Progenitor cell of endocrine pancreas (in vitro differentiated cells): ENCODE results near the gene KLHL9. TPM values are rescaled to one million over a fixed set of nuclear protein-coding genes. Genes with fewer than 3 reads are reported as not detected.

ENCODE experiments used
- DNase-seq: peaks from one replicate; pipeline ENCODE4 v3.0.0; 2021; ENCODE audit warnings: low spot score; ENCODE audit not compliant: unreplicated experiment
- H3K27ac Mint-ChIP-seq: 2 replicates; pipeline ENCODE4 v1.8.0; 2021; ENCODE audit warnings: mild to moderate bottlenecking, moderate library complexity, mixed read lengths
- H3K27me3 Mint-ChIP-seq: 2 replicates; pipeline ENCODE4 v1.8.0; 2021; ENCODE audit warnings: mixed read lengths
- H3K36me3 Mint-ChIP-seq: 2 replicates; pipeline ENCODE4 v1.8.0; 2022; ENCODE audit warnings: mixed read lengths; ENCODE audit not compliant: insufficient read depth
- H3K4me1 Mint-ChIP-seq: 2 replicates; pipeline ENCODE4 v1.8.0; 2021; ENCODE audit warnings: low read depth, mixed read lengths
- H3K4me3 Mint-ChIP-seq: 2 replicates; pipeline ENCODE4 v1.8.0; 2021; ENCODE audit warnings: low read depth, mild to moderate bottlenecking, moderate library complexity, mixed read lengths
- H3K9me3 Mint-ChIP-seq: 2 replicates; pipeline ENCODE4 v1.8.0; 2021; ENCODE audit warnings: low read depth, mixed read lengths
- CTCF ChIP-seq: fragments of 200-600 bp; sonication (generic); IDR thresholded peaks from one replicate; pipeline ENCODE4 v1.5.0; 2021; ENCODE audit warnings: antibody characterized with exemption, mild to moderate bottlenecking; ENCODE audit not compliant: unreplicated experiment
- total RNA-seq: library from RNA; stranded (reverse); gene quantifications from 2 replicates; pipeline ENCODE4 v1.2.1, GENCODE V29; 2021

KLHL9 gene
- total RNA-seq, 1 donor from 2014 or later, result 35.9 TPM

DNA sequence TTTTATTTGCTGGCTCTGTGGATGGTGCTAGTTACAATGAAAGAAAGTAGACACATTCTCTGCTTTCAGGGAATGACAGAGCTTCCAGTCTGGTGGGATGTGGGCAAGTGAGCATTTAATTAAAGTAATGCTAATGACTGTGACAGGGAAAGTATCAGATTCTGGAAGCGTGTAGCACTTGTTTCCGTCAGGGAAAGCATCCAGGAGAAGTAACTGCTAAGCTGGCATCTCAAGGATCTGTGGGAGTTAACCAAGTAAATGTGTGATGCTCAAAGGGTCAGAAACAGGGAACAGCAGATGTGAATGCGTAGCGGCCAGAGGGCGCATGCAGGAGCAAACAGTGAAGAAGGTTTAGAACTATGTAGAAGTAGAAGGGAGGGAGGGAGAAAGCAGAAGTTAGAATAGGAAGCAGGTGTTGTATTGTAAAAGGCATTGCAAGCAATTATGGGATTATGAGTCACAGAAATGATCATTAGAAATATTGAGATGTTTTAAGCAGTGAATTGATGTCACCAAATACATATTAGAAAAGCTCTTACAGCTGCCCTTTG lies 12.2 kb downstream of the KLHL9 start:
- Mint-ChIP-seq H3K36me3 (peaks cover 3% of the 10 kb centered on the region), H3K27ac (no peak overlapping the region), H3K4me1 (peaks cover 7% of the 10 kb centered on the region), H3K4me3 (no peak overlapping the region), H3K9me3 (no peaks in the 10 kb centered on the region), H3K27me3 (no peaks in the 10 kb centered on the region)
- no peak for DNase-seq
- no peak for TF ChIP-seq CTCF

GRCh38 chr9:21320465-21320864 lies 14.7 kb downstream of the KLHL9 start:
- TF ChIP-seq CTCF, result no peak

DNA sequence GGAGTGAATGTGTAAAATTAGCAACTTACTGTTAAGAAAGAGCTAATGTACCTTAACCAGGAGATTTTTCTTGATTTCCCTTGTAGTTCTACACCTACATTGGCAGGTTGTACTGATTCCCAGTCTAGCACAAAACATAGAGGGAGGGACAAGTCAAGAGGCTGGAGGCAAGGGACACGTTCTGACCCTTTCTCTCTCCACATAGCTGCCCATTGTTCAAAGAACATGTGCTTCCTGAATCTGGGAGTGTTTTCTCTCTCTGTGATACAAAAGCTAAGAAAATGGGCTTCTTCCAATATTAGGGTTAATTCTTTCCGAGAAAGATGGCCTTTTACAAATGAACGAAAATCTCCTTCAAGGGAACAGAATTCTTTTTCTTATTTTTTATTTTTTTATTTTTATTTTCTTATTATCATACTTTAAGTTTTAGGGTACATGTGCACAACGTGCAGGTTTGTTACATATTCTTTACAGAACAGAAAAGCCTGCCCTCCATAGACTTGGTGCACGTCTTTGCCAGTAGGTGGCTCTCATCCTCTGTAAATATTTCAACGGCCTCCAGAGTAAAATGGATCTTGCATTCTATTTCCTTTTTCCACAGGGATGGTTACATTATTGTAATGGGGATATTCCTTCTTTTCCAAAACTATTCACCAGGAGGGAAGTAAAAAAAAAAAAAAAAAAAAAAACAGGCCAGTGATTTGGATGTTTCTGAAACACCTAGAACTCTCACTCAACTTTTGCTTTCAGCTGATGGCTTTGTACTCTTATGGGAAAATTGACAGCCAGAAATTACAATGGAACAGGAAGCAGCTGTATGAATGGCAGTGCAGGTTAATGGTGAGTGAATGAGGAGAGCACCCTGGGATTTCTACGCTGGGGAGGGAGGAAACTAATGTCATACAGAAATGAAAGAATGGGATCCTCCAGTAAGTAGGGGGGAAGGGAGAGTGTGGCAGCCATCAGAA lies 17.0 kb downstream of the KLHL9 start:
- peak; percentile 77 for TF ChIP-seq CTCF
- peaks cover 34% of the 10 kb centered on the region for H3K27me3 Mint-ChIP-seq
- no peak overlapping the region for H3K4me3 Mint-ChIP-seq
- H3K36me3 Mint-ChIP-seq, result peaks cover 3% of the 10 kb centered on the region
- no peak for DNase-seq
- H3K27ac Mint-ChIP-seq, result no peak overlapping the region
- H3K9me3 Mint-ChIP-seq, result no peaks in the 10 kb centered on the region
- H3K4me1 Mint-ChIP-seq, result peaks cover 7% of the 10 kb centered on the region

More at GRCh38 chr9:21320465-21320864, 14.7 kb downstream of the KLHL9 start:
- Mint-ChIP-seq H3K4me1 (peaks cover 7% of the 10 kb centered on the region), H3K9me3 (no peaks in the 10 kb centered on the region), H3K4me3 (no peak overlapping the region), H3K27ac (no peak overlapping the region), H3K36me3 (peaks cover 3% of the 10 kb centered on the region), H3K27me3 (peaks cover 21% of the 10 kb centered on the region)
- no peak for DNase-seq

- Mint-ChIP-seq H3K36me3 (no peaks in the 10 kb centered on the region), H3K27ac (no peak overlapping the region), H3K4me3 (no peak overlapping the region), H3K4me1 (peaks cover 7% of the 10 kb centered on the region), H3K27me3 (peaks cover 34% of the 10 kb centered on the region), H3K9me3 (no peaks in the 10 kb centered on the region)
- DNase-seq, result no peak
- TF ChIP-seq CTCF, result no peak
Observed at GRCh38 chr9:21316860-21317259, 18.3 kb downstream of the KLHL9 start.

- TF ChIP-seq CTCF, result no peak
- H3K36me3 Mint-ChIP-seq, result no peaks in the 10 kb centered on the region
- H3K4me1 Mint-ChIP-seq, result peaks cover 3% of the 10 kb centered on the region
- no peak overlapping the region for H3K27ac Mint-ChIP-seq
- H3K4me3 Mint-ChIP-seq, result no peak overlapping the region
- no peaks in the 10 kb centered on the region for H3K9me3 Mint-ChIP-seq
- DNase-seq, result no peak
- H3K27me3 Mint-ChIP-seq, result peaks cover 34% of the 10 kb centered on the region
Observed at GRCh38 chr9:21316032-21316842, 19.0 kb downstream of the KLHL9 start.
